ENCODE measurements around the gene ZNF628.
"Not testable (repeated sequence)": the region's sequence is repeated elsewhere in the genome, so short reads cannot be mapped to it uniquely, and the experiment has no call there.

The ZNF628 gene

DNA sequence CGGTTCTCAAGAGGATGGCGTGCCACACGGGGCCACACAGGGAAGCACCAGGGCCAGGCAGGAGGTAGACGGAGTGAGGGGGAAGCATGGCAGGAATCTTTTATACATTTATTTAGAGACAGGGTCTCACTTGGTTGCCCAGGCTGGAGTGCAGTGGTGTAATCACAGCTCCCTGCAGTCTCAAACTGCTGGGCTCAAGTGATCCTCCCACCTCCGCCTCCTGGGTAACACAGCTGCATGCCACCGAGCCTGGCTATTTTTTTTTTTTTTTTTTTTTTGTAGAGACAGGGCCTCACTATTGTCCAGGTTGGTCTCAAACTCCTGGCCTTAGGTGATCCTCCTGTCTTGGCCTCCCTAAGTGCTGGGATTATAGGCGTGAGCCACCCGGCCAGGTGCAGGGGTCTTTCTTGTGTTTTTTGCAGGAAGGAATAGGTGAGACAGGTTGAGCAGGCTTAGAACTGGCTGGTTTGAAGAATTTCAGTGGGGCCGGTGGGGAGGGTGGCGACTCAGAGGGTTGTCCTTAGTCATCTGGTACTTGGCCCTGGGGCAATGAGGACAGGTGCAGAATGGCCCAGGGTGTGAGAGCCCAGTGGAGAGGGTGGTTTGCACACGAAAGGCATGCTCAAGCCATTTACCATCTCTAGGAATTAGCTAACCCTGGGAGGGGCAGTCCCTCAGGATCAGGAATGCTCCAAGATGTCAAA, 19.4 kb downstream of the ZNF628 start:
- no peak for DNase-seq (ENCODE audit: low read depth in 2 of 3, low spot score in 2 of 3)

DNA sequence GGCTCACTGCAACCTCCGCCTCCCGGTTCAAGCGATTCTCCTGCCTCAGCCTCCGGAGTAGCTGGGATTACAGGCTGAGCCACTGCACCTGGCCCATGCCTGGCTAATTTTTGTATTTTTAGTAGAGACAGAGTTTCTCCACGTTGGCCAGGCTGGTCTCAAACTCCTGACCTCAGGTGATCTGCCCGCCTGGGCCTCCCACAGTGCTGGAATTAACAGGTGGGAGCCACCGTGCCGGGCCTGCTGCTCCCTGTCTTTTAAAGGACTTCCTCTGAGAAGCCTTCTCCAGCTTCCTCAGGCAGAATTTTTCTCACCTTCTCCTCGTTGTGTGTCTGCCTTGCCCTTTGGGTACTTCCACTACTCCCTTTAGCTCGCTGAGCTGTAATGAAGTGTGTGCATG, 20.4 kb downstream of the ZNF628 start:
- not testable (repeated sequence) for DNase-seq (ENCODE audit: low read depth in 2 of 3, low spot score in 2 of 3)

DNA sequence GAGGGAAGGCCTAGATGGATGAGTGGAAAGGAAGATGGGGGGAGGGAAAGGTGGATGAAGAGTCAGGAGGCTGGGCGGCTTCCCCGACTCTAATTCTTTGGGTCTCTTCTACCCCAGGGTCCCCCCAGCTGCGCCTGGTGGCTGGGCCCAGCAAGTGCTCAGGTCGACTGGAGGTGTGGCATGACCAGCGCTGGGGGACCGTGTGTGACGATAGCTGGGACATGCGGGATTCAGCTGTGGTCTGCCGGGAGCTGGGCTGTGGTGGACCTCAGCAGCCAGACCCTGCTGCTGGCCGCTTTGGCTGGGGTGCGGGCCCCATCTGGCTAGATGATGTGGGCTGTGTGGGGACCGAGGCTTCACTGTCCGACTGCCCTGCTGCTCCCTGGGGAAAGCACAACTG, 21.3 kb downstream of the ZNF628 start:
- no peak for DNase-seq (ENCODE audit: low read depth in 2 of 3, low spot score in 2 of 3)

DNA sequence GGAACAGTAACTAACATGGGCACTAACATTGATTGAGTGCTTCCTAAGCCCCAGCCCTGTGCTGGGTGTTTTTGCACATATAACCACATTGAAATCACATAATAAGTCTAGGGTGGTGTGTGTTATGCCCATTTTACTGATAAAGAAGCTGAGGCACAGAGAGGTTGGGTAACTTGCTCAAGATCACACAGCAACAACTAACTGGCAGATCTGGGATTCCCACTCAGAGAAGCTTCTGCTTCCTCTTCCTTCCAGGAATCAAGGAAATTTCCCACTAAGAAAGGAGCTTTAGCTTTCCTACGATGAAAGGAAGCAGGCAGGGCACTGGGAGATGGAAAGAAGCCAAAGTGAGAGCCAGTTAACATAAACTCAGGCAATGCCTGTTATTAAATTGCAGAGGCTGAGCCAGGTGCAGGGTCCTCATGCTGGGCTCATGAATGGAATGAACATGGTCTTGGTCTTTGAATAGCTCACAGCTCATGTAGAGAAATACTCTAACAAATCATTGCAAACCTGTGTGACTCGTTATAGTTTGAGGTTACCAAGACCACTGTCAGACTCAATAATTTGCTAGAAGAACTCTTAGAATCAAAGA, 21.9 kb downstream of the ZNF628 start:
- DNase-seq (ENCODE audit: low read depth in 2 of 3, low spot score in 2 of 3), result no peak

DNA sequence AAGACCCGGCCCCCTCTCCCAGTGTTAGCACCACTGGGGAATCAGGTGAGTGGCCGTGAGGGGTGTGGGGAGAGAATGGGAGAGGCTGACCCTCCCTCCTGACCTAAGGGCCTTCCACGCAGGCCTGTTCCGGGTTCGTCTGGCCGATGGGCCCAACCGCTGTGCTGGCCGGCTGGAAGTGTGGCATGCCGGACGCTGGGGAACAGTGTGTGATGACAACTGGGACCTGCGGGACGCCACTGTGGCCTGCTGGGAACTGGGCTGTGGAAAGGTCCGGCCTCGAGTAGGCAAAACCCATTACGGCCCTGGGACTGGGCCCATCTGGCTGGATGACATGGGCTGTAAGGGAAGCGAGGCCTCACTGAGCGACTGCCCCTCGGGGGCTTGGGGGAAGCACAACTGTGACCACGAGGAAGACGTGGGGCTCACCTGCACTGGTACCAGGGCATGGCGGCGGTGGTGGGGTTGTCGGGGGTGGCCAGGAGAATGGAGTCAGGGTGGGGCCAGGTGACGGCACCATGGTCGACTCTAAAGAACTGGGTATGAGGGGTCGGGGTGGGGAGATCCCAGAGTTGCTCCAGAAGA, 24.0 kb downstream of the ZNF628 start:
- DNase-seq (ENCODE audit: low read depth in 2 of 3, low spot score in 2 of 3), result no peak

DNA sequence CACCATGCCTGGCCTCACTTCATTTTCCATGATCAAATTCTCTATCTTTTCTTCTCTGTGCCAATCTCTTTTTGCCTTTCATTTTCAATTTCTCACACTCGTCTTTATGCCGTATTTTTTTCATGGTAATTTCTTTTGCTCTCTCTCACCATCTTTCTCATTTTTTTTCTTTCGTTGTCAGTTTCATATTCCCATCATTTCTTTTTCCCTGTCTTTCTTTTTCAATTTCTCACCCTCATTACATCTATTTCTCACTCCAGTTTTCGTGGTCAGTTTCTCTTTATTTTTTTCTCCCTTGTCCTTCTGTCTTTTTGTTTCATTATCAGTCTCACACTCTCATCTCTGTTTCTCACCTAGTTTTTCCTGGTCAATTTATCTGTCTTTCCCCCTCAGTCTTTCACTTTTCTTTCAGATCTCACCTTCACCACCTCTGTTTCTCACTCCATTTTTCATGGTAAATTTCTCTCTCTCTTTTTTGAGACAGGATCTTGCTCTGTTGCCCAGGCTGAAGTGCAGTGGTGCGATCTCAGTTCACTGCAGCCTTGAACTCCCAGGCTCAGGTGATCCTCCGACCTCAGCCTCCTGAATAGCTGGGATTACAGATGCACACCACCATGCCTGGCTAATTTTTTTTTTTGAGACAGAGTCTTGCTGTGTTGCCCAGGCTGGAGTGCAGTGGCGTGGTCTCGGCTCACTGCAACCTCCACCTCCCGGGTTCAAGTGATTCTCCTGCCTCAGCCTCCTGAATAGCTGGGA, 26.0 kb downstream of the ZNF628 start:
- no peak for DNase-seq (ENCODE audit: low read depth in 2 of 3, low spot score in 2 of 3)

DNA sequence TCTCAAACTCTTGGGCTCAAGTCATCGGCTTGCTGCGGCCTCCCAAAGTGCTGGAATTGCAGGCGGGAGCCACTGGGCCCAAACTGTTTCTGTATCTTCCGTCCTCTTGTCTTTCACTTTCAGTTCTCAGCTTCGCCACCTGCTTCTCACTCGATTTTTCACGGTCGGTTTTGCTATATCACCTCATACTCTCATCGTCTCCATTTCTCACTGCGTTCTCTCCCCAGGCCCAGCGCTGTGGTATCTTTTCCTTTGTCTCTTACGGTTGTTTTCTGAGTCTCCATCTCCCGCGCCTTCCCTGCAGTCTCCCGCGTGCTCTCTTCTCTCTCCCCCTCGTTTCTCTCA, 26.7 kb downstream of the ZNF628 start:
- no peak for DNase-seq (ENCODE audit: low read depth in 2 of 3, low spot score in 2 of 3)

DNA sequence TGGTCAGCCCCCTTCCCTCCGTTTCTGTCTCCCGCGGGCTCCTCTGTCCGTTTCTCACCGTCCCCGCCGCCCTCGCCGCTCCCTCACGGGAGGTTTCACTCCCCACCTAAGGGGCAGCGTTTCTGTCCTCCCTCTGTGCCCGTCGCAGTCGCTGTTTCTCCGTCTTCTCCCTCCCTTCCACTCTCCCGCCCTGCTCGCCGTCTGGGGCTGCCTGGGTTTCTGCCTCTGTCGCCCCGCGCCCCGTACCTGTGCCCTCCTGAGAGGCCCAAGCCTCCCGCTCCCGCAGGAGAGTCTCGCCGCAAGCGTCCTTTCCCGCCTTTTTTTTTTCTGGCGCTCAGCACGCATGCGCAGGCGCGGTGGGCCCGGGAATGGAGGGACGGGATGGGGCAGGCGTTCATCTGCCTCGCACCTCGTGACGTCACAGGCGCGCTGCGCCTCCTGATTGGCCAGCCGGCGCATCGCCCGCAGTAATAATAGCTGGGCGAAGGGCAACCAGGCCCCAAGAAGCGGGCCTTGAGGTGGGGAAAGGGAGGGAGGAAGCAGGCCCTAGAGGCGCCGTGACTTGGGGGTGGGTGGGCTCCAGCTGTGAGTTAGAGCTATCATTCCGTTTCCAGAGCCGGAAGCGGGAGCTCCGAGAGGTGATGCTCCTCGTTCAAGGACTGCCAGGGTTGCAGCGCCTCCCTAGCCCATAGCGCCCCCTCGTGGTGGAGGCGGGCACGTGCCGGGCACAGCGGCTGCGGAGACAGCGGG, 27.3 kb downstream of the ZNF628 start:
- peak; percentile 81 to 99 (median 99) for DNase-seq (ENCODE audit: low read depth in 2 of 3, low spot score in 2 of 3)

DNA sequence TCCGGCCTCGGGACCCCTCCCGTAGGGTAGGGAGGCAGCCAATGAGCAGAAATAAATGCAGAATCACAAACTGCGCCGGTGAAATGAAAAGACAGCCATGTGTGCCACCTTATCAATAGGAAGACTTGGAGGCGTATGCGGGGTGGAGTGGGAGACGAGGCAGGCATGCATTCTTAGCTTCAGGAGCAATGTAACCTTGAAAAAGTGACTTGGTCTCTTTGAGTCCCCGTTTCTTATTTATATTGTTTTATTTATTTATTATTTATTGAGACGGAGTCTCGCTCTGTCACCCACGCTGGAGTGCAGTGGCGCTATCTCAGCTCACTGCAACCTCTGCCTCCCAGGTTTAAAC, 27.8 kb downstream of the ZNF628 start:
- no peak for DNase-seq (ENCODE audit: low read depth in 2 of 3, low spot score in 2 of 3)

DNA sequence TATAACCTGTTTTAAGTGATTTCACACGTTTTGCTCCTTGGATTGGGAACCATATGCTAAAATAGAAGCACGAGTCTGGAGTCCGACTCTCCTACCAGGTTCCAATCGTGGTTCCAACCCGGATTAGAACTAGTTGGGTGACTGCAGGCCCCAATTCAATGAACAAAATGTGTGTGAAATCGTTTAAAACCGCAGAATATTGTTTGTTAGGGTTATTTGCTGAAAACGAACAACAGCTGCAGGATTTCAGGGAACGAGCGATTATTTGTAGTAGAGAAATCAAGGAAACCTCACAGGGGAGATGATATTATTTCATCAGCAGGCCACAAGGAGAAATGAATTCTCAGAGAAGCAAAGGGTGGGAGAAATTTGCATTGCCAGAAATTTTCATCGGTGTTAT, 28.6 kb downstream of the ZNF628 start:
- no peak for DNase-seq (ENCODE audit: low read depth in 2 of 3, low spot score in 2 of 3)

DNA sequence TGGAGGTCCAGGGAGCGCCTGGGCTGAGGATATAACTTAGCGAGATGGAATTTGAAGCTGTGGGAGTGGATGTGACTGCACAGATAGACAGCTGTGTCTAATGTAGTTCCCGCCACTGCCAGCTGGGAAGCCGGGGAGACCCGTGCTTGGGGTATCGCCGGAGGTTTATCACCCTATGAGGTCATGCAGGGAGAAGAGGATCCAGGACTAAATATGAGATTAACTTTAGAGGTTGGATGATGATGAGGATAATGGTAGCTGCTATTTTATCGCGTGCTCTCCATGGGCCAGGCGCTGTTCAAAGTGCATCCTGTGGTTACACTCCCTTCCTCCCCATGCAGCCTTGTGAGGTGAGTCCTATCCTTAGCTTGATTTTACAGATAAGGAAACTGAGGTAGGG, 31.7 kb downstream of the ZNF628 start:
- no peak for DNase-seq (ENCODE audit: low read depth in 2 of 3, low spot score in 2 of 3)

DNA sequence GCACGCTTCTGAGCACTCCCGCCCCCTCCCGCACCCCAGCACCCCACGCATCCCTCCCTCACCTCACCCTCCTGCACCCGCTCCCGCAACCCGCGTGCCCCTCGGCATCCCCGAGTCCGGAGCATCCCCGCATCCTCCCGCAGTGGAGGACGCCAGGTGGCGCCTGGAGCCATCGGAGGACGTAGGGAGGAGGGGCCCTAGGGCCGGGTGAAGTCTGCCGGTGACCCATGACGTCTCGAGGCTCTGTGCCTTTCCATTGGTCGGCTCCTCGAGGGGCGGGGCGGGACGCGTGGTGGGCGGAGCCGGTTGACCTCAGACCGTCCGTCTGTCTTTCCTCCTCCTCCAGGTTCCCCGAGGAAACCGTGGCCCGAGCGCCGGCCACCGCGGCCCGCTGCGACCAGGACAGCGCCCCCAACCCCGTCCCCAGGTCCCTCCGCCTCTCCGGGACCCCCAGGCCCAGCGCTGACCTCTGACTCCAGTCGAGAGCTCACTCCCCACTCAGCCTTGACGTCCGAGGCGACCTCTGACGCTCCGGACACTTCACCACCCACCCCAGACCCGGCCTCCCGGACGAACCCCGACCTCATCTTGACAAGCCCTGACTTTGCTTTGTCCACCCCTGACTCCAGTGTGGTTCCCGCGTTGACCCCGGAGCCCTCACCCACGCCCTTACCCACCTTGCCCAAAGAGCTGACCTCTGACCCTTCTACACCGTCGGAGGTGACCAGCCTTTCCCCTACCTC, 40.6 kb downstream of the ZNF628 start:
- DNase-seq (ENCODE audit: low read depth in 2 of 3, low spot score in 2 of 3), result peak; percentile 77 to 93 (median 93)

DNA sequence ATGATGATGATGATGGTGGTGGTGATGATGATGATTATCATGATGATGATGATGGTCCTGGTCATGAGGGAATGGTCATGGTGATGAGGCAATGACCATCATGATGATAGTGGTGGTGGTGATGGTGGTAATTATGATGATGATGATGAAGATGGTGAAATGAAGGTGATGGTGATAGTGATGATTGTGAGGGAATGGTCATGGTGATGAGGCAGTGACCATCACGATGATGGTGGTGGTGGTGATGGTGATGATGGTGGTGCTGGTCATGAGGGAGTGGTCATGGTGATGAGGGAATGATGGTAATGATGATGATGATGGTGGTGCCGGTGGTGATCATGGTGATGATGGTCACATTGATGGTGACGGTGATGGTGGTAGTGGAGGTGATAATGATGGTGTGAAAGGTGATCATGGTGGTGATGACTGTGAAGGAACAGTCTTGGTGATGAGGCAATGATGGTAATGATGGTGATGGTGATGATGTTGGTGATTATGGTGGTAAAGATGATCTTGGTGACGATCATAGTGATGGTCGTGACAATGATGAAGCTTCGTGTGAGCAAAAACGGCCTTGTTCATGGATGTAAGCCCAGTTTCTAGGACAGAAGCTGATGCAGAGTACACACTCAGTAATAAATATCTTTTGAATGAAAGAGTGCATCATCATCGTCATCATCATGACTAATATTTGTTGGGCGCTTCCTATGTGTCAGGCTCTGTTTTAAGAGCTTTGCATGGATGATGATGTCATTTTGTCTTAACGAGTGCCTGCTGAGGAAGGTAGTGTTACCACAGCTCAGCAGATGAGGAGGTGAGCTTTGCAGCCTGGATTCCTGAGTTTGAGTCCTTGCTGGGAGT, 43.3 kb downstream of the ZNF628 start:
- no peak for DNase-seq (ENCODE audit: low read depth in 2 of 3, low spot score in 2 of 3)

DNA sequence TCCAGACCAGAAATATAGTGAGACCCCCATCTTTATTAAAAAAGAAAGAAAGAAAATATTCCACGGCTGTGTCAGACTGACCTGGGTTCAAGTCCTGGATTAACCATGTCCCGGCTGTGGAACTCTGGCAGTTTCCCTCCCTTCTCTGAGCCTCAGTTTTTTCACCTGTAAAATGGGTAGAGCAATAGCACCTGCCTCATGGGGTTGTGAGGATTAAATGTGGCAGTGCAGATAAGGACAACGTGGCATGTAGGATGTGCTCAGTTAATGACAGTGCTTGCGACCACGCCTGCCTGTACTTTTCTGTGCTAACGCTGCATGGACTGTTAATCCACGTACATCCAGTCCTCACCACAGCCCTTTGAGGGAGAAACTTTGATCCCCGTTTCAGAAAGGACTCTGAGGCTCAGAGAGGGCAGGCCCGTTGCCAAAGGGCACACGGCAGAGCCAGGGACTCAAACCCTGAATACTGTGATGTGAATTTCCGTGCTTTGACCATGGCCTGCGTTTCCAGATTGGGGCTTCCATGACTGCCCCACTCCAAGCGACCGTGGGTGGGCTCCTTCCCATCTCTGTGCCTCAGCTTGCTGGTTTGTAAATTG, 44.4 kb downstream of the ZNF628 start:
- DNase-seq (ENCODE audit: low read depth in 2 of 3, low spot score in 2 of 3), result no peak

DNA sequence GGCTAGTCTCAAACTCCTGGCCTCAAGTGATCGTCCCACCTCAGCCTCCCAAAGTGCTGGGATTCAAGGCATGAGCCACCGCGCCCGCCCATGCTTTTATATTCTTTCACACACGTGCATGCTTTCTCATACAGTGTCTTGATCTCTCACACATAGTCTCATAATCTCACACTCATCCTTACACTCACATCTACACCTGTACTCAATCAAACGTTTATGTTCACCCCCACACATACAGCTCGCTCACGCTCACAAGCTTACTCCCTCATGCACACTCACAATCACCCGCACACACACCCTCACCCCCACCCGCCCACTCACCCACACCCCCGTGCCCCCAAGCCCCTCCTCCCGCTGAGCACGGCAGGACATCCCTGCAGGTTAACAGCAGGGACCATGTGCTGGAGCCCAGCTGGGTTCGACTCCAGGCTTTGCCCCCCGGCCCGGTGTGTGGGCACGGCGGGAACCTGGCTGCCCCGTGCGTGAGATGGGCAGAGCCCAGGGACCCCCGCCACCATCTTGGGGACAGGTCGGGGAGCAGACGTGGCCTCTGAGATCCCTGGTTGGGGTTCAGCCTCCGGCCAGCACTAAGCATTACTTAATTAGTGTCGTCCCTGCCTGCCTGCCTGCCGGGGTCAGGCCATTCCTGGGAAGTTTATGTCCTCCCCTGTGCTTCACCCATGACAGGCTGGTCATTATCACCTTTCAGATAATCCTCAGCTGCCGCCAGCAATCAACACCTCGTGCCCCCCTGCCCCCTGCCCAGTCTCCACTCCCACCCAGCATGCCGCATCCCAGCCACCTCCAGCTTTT, 49.1 kb downstream of the ZNF628 start:
- no peak for DNase-seq (ENCODE audit: low read depth in 2 of 3, low spot score in 2 of 3)

DNA sequence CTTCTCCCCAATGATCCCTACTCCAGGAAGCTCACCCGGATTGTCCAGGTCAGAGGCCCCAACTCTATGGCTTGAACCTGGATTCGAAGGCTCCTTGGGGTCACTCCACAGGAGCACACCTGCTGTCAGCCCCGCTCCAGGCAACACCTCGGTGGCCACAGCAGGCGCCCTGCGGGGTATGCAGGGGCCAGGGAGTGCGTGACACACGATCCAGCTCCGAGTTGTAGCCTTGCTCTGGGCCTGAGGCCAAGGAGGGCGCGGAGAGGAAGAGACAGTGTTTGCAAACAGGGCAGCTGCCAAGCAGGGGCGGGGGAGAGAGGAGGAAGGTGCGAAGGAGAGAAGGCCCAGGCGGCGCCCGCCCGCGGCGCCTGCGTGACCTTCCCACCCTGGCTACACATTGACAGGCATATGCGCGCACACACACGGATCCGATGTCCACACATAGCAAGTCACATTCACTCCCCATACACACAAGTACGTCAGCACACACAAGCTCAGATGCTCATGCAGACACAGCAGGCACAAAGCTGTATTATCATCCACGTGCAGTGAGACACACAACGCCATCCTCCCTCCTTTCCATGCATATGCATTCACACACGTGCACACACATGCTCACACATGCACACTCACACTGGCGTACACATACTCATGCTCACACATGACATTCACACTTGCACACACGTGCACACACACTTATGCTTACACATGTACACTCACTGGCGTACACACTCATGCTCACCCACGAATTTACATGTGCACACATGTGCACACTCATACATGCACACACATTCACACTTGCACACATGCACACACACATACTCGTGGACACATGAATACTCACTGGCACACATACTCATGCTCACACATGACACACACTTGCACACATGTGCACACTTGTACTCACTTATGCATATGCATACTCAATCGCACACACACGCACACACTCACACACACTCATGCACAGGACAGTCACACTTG, 50.1 kb downstream of the ZNF628 start:
- DNase-seq (ENCODE audit: low read depth in 2 of 3, low spot score in 2 of 3), result no peak

DNA sequence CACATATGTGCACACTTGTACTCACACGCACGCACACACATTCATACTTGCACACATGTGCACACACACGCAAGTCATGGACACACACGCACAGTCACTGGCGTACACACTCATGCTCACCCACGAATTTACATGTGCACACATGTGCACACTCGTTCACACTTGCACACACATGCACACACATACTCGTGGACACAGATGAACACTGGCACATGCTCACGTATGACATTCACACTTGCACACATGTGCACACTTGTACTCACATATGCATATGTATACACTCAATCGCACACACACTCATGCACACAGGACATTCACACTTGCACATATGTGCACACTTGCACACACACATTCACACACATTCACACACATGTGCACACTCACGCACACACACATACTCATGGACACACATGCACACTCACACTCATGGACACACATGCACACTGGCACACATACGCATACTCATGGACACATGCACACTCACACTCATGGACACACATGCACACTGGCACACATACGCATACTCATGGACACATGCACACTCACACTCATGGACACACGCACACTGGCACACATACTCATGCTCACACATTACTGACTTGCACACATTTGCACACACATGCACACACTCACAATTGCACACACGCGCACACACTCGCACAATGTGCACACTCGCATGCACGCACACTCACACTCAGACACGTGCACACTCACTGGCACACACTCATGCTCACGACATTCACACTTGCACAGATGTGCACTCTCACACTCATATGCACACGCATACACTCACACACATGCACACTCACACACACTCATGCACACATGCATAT, 51.0 kb downstream of the ZNF628 start:
- no peak for DNase-seq (ENCODE audit: low read depth in 2 of 3, low spot score in 2 of 3)
